NCI-H2196 (cell line): Measurements from ENCODE around the gene TNFSF9.

Experiments used
- DNase-seq: peaks from one replicate; lab custom pipeline; 2025; ENCODE audit not compliant: unreplicated experiment; lab: John Stamatoyannopoulos, UW

Gene TNFSF9, protein sequence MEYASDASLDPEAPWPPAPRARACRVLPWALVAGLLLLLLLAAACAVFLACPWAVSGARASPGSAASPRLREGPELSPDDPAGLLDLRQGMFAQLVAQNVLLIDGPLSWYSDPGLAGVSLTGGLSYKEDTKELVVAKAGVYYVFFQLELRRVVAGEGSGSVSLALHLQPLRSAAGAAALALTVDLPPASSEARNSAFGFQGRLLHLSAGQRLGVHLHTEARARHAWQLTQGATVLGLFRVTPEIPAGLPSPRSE

GRCh38 chr19:6530386-6531162, at the start of gene TNFSF9:
TNFSF9 (plus strand) TSS chr19:6531026; CDS start chr19:6531037, 11 bp downstream.
- DNase-seq, result peak; percentile 76

- DNase-seq, result peak; percentile 5
These were observed 49.1 kb upstream of the TNFSF9 start, which contains the start of gene DENND1C for GRCh38 chr19:6481541-6482342. DENND1C (minus strand) TSS chr19:6481787; CDS start chr19:6481695, 92 bp downstream.

- no peak for DNase-seq
These were observed 48.5 kb upstream of the TNFSF9 start for GRCh38 chr19:6482343-6482686.

DNA sequence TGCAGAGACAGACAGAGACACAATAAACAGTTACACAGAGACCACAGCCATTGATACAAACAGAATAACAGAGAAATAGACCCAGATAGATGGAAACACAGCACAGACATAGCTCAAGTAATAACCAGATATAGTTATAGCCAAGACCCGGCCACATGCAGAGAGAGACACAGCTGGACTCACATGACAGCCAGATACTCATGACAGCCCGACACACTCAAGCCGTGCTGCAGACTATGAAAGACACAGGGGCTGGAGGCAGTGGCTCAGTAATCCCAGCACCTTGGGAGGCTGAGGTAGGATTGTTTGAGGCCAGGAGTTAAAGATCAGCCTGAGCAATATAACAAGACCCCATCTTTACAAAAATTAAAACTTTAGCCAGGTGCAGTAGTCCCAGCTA, 47.6 kb upstream of the TNFSF9 start:
- DNase-seq, result no peak

GRCh38 chr19:6484230-6484629, 46.6 kb upstream of the TNFSF9 start:
- DNase-seq, result no peak

GRCh38 chr19:6484831-6485230, 46.0 kb upstream of the TNFSF9 start:
- DNase-seq, result no peak

DNA sequence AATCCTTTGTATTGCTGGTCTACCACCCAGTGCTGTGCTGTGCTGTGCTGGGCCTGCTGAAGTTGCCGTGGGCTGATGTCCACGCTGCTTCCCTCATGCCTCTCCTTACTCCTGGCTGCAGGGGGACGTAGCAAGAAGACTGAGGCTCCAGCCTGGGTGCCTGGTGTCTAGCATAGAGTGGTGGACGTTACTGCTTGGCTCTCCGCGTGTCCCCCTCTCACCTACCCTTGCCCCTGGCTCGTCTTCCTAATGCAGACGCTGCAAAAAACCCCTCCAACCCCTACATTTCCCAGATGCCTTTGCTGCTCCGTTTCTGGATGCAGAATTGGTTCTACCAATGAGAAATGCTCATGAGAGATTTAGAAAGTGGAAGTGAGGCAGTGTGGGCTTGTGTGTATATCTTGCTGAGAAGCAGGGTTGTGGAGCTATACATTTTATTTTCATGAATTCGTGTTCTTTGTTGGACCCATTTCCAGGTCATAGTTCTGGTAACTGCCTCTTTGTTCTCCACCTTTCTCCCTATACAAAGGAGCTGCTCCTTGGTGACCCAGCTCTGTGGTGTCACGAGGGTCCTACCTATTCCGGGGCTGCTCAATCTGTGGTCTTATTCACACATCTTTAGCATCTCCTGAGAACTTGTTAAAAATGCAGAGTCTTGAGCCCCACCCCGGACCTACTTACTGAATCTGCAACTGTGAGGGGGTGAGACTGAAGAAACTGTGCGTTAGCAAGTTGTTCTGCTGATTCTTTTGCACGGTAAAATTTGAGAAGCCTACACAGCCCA, 41.4 kb upstream of the TNFSF9 start:
- no peak for DNase-seq

DNA sequence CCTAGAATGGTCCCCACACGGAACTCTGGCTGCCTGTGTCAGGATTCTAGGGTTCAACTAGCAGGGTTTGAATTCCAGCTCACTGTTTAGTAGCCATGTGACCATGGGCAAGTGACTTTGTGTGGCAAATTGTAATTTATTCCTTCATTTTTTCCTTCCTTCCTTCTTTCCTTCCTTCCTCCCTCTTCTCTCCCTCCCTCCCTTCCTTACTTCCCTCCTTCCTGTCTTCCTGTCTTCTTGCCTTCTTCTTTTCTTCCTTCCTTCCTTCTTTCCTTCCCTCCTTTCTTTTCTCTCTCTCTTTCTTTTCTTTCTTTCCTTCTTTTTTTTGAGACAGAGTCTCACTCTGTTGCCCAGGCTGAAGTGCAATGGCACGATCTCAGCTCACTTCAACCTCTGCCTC, 40.7 kb upstream of the TNFSF9 start:
- no peak for DNase-seq

- DNase-seq, result no peak
These were observed 38.8 kb upstream of the TNFSF9 start for GRCh38 chr19:6491802-6492592.

DNA sequence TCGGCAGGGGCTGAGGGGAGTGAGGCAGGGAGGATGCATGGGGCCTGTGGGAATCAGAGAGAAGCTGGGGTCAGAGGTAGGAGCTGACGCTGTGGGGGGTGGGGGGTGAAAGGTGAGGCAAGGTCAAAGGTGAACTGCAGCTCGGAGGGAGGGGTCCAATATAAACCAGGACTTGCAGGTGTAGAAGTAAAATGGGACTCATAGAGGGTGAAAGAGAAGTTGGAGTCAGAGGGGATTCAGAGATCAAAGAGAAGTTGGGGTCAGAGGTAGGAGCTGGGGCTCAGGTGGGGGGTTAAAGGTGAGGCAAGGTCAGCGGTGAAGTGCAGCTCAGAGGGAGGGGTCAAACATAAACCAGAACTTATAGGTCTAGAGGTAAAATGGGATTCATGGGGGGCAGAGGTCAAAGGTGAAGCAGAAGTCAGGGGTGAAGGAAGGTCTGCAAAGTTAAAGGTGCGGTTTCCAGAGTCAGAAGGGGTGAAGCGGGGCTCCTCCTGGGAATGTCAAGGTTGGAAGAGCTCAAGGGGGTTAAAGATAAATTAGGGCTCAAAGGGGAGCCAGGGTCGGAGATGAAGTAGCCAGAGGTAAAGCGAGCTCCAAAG, 36.3 kb upstream of the TNFSF9 start:
- no peak for DNase-seq

DNA sequence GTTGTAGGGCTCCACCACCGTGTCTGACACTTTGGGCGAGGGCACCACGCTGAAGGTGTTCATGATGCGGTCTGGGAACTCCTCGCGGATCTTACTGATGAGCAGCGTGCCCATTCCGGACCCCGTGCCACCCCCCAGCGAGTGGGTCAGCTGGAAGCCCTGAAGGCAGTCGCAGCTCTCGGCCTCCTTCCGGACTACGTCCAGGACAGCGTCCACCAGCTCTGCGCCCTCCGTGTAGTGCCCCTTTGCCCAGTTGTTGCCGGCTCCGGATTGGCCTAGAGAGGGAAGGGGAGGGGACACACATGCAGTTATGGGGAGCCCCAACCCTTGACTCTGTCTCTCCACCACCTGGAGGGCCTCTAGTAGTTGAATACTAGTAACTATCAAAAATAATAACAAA, 34.9 kb upstream of the TNFSF9 start:
- DNase-seq, result no peak

DNA sequence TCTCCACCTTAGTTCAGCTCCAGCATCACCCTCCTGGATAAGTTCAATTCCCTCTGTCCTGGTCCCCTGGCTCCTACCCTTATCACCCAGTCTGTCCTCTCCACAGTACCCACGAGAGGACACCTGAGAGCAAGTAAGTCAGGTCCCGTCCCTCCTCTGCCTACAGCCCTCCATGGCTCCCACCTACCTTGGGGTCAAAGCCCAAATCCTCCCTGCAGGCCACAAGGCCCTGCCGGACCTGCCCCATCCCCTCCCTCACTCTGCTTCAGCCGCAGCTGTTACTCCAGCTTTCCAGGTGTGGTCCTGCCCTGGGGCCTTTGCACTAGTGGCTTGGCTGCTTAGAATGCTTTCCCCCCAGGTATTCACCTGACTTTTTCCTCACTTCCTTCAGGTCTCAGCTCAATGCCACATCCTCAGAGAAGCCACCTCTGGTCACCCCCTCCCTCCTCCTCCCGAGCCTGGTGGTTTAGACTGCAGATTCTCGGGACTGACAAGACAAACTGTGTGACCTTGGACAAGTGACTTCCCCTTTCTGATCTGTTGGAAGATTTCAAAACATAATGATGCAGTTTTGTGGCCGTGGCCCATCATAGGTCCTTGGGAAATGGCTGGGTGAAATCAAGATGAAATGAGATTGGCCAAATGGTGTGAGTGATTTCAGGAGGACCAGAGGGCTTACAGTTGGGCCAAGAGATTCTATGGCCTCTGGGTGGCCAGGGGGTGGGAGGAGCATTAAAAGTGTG, 32.4 kb upstream of the TNFSF9 start:
- DNase-seq, result no peak

GRCh38 chr19:6499052-6499790, 31.6 kb upstream of the TNFSF9 start:
- DNase-seq, result no peak

- DNase-seq, result no peak
These were observed 29.7 kb upstream of the TNFSF9 start for GRCh38 chr19:6500837-6501739.

DNA sequence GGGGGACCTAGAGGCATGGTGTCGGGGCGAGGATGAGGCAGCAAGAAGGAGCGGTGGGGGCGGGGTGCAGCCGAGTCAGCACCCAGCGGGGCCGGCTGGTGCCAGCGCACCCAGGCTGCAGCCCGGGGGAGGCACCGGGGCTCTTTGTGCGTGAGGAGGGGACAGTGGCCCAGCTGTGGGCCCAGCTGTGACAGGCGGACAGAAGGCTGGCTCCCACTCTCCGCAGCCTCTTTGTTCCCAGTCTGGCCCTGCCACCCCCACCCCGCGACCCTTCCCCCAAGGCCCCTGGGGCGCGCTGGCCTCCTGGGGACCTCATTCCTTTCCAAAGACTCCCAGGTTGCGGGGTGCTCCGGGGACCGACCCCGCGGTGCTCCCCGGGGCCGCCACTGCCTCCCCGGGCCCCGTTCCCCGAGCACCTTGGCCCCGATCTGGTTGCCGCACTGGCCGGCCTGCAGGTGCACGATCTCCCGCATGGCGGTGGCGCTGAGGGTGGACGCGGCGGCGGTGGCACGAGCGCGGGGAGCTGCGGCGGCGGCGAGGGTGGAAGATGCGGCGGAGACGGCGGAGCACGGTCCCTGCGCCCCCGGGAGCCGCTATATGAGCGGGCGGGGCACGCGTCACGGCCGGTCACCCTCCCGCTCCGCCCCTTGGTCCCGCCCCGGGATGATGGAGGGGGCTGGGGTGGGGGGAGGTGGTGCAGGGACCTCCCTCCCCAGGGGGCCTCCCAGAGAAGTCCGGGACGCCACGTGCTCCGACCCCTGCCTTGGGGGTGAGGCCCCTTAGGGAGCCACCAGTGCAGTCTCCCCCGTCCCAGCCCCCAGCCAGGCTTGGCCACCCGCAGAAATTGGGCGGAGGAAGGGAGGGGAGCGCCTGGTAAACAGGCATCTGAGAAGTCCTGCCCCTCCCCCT, 28.8 kb upstream of the TNFSF9 start, which contains the start of gene TUBB4A:
Gene TUBB4A (minus strand): TSS at position 570 of the 909 bp plus-strand sequence. CDS start 97 bp downstream, at position 473.
- DNase-seq, result no peak
